H9 (cell line): ENCODE results near the gene MYEF2. TPM values are rescaled to one million over a fixed set of nuclear protein-coding genes. Genes with fewer than 3 reads are reported as not detected.

ENCODE experiments used
- DNase-seq: peaks from one replicate; pipeline ENCODE4 v3.0.0-alpha.2; 2017
- H2AFZ ChIP-seq: one replicate; pipeline ENCODE4 v1.6.1; 2013; ENCODE audit warnings: mild to moderate bottlenecking, low read length, control low read depth, moderate library complexity
- H2AK5ac ChIP-seq: 2 replicates; pipeline ENCODE4 v1.6.1; 2013; ENCODE audit warnings: low read length, control low read depth, mixed read lengths; ENCODE audit not compliant: insufficient read length
- H2BK120ac ChIP-seq: one replicate; pipeline ENCODE4 v1.6.1; 2013; ENCODE audit warnings: low read depth, mild to moderate bottlenecking, low read length, control low read depth, inconsistent platforms; ENCODE audit not compliant: poor library complexity, severe bottlenecking
- H2BK12ac ChIP-seq: 2 replicates; pipeline ENCODE4 v1.6.1; 2013; ENCODE audit warnings: low read length, control low read depth, mixed read lengths, low read depth; ENCODE audit not compliant: insufficient read length
- H2BK15ac ChIP-seq: 2 replicates; pipeline ENCODE4 v1.6.1; 2013; ENCODE audit warnings: low read depth, low read length, control low read depth
- H2BK20ac ChIP-seq: one replicate; pipeline ENCODE4 v1.6.1; 2013; ENCODE audit warnings: low read depth, mild to moderate bottlenecking, low read length, control low read depth, inconsistent platforms; ENCODE audit not compliant: poor library complexity, severe bottlenecking
- H2BK5ac ChIP-seq: 2 replicates; pipeline ENCODE4 v1.6.1; 2013; ENCODE audit warnings: low read length, control low read depth, mixed read lengths; ENCODE audit not compliant: insufficient read length
- H3K14ac ChIP-seq: 2 replicates; pipeline ENCODE4 v1.6.1; 2013; ENCODE audit warnings: low read length, control low read depth; ENCODE audit not compliant: insufficient read depth
- H3K18ac ChIP-seq: 2 replicates; pipeline ENCODE4 v1.6.1; 2013; ENCODE audit warnings: low read depth, mild to moderate bottlenecking, mixed read lengths, low read length, control low read depth; ENCODE audit not compliant: insufficient read length
- H3K23ac ChIP-seq: 2 replicates; pipeline ENCODE4 v1.6.1; 2013; ENCODE audit warnings: low read length, control low read depth, mixed read lengths, low read depth; ENCODE audit not compliant: insufficient read length
- H3K23me2 ChIP-seq: 2 replicates; pipeline ENCODE4 v1.6.1; 2013; ENCODE audit warnings: low read depth, mild to moderate bottlenecking, mixed read lengths, low read length, control low read depth; ENCODE audit not compliant: insufficient read length, poor library complexity, severe bottlenecking
- H3K27ac ChIP-seq: 2 replicates; pipeline ENCODE4 v1.5.1; 2013; ENCODE audit warnings: low read length, control low read depth, mixed read lengths, low read depth; ENCODE audit not compliant: insufficient read length
- H3K27me3 ChIP-seq: 2 replicates; pipeline ENCODE4 v1.6.1; 2013; ENCODE audit warnings: low read length, control low read depth, inconsistent platforms; ENCODE audit not compliant: insufficient read depth
- H3K4ac ChIP-seq: 2 replicates; pipeline ENCODE4 v1.6.1; 2013; ENCODE audit warnings: low read depth, mild to moderate bottlenecking, control low read depth, inconsistent platforms, low read length, moderate library complexity
- H3K4me1 ChIP-seq: 2 replicates; pipeline ENCODE4 v1.6.1; 2013; ENCODE audit warnings: low read length, control low read depth, inconsistent platforms; ENCODE audit not compliant: insufficient read depth
- H3K4me2 ChIP-seq: 2 replicates; pipeline ENCODE4 v1.6.1; 2013; ENCODE audit warnings: low read length, control low read depth, mixed read lengths; ENCODE audit not compliant: insufficient read length, insufficient read depth
- H3K56ac ChIP-seq: 2 replicates; pipeline ENCODE4 v1.6.1; 2013; ENCODE audit warnings: low read depth, mild to moderate bottlenecking, mixed read lengths, low read length, control low read depth; ENCODE audit not compliant: insufficient read length
- H3K79me1 ChIP-seq: 2 replicates; pipeline ENCODE4 v1.6.1; 2013; ENCODE audit warnings: low read depth, mild to moderate bottlenecking, moderate library complexity, low read length, control low read depth, inconsistent platforms; ENCODE audit not compliant: insufficient read depth, poor library complexity, severe bottlenecking
- H3K79me2 ChIP-seq: 2 replicates; pipeline ENCODE4 v1.6.1; 2013; ENCODE audit warnings: low read length, control low read depth, inconsistent platforms; ENCODE audit not compliant: insufficient read depth
- H3K9ac ChIP-seq: 2 replicates; pipeline ENCODE4 v1.6.1; 2013; ENCODE audit warnings: low read length, control low read depth, mixed read lengths; ENCODE audit not compliant: insufficient read length; ENCODE audit errors: extremely low read depth
- H3K9me3 ChIP-seq: one replicate; pipeline ENCODE4 v1.6.1; 2013; ENCODE audit warnings: low read depth, low read length, inconsistent platforms; ENCODE audit not compliant: control insufficient read depth
- H3T11ph ChIP-seq: one replicate; pipeline ENCODE4 v1.6.1; 2013; ENCODE audit warnings: mild to moderate bottlenecking, low read length, control low read depth, inconsistent platforms
- H4K20me1 ChIP-seq: one replicate; pipeline ENCODE4 v1.6.1; 2013; ENCODE audit not compliant: control insufficient read depth, insufficient read length, insufficient read depth
- H4K5ac ChIP-seq: 2 replicates; pipeline ENCODE4 v1.6.1; 2013; ENCODE audit warnings: low read depth, mild to moderate bottlenecking, mixed read lengths, low read length, control low read depth; ENCODE audit not compliant: insufficient read length
- H4K8ac ChIP-seq: replicated peaks from 2 replicates; pipeline ENCODE4 v1.6.1; 2013; ENCODE audit warnings: low read length, control low read depth, mixed read lengths, low read depth; ENCODE audit not compliant: insufficient read length
- H4K91ac ChIP-seq: 2 replicates; pipeline ENCODE4 v1.6.1; 2013; ENCODE audit warnings: low read depth, mild to moderate bottlenecking, moderate library complexity, mixed read lengths, low read length, control low read depth; ENCODE audit not compliant: insufficient read length
- H3K27ac Mint-ChIP-seq, 3 experiments: 2 replicates in 2 of 3; 3 replicates in 1 of 3; pipeline ENCODE4 v1.8.0; 2020 to 2021; ENCODE audit warnings: mixed read lengths in 3 of 3, mild to moderate bottlenecking in 1 of 3, moderate library complexity in 1 of 3
- H3K27me3 Mint-ChIP-seq: 2 replicates; pipeline ENCODE4 v1.8.0; 2021; ENCODE audit warnings: low read depth, mild to moderate bottlenecking, moderate library complexity, mixed read lengths
- H3K36me3 Mint-ChIP-seq, 3 experiments: 2 replicates in 2 of 3; 3 replicates in 1 of 3; pipeline ENCODE4 v1.8.0; 2020 to 2021; ENCODE audit warnings: low read depth in 3 of 3, mixed read lengths in 3 of 3; ENCODE audit not compliant: insufficient read depth in 1 of 3
- H3K4me1 Mint-ChIP-seq, 2 experiments: 2 replicates each; pipeline ENCODE4 v1.8.0; 2020; ENCODE audit warnings: mixed read lengths in 2 of 2
- H3K4me3 Mint-ChIP-seq, 2 experiments: 2 replicates in 1 of 2; 3 replicates in 1 of 2; pipeline ENCODE4 v1.8.0; 2020 to 2021; ENCODE audit warnings: mild to moderate bottlenecking in 2 of 2, mixed read lengths in 2 of 2, moderate library complexity in 1 of 2
- H3K9me3 Mint-ChIP-seq, 2 experiments: 2 replicates in 1 of 2; 3 replicates in 1 of 2; pipeline ENCODE4 v1.8.0; 2020; ENCODE audit warnings: mild to moderate bottlenecking in 2 of 2, mixed read lengths in 2 of 2, moderate library complexity in 1 of 2
- CTCF ChIP-seq: fragments of 200-600 bp; sonication (generic); conservative IDR thresholded peaks from 3 replicates; pipeline ENCODE4 v1.8.0; 2021; ENCODE audit warnings: antibody characterized with exemption, mild to moderate bottlenecking
- WGBS: extraction: QIAGEN DNeasy Blood & Tissue Kit; methylation state at CpG from one replicate; pipeline ENCODE4 v1.1.7; 2013; ENCODE audit warnings: missing lambda C conversion rate, low lambda C conversion rate, mixed read lengths; ENCODE audit not compliant: insufficient read length; ENCODE audit errors: extremely low coverage; 5-methylcytosine and 5-hydroxymethylcytosine counted together
- total RNA-seq: library from RNA; stranded (reverse); gene quantifications from 2 replicates; pipeline ENCODE4 v1.2.1, GENCODE V29; 2021

MYEF2 gene
- total RNA-seq, 1 experiment from 2014 or later, result 85.2 TPM

- no peak overlapping the region for H3K56ac ChIP-seq
- no peak overlapping the region for H2BK12ac ChIP-seq
- no peak overlapping the region for H3K4me2 ChIP-seq
- H4K20me1 ChIP-seq, result no peaks in the 10 kb centered on the region
- H4K5ac ChIP-seq, result no peak overlapping the region
- no peak overlapping the region for H2BK15ac ChIP-seq
- Mint-ChIP-seq H3K27me3 (no peaks in the 10 kb centered on the region), H3K36me3 (no peaks in the 10 kb centered on the region), H3K4me1 (peaks cover 5 to 13% of the 10 kb centered on the region in 2 experiments), H3K9me3 (no peaks in the 10 kb centered on the region), H3K27ac (no peak overlapping the region; a peak in 1 of 7 replicates), H3K4me3 (no peak overlapping the region)
- H3K27ac ChIP-seq, result no peak overlapping the region
- no peaks in the 10 kb centered on the region for H3K27me3 ChIP-seq
- no peaks in the 10 kb centered on the region; the same call in 1 of the 2 replicates for H3K4me1 ChIP-seq
- H3K23me2 ChIP-seq, result no peaks in the 10 kb centered on the region
- WGBS, result no CpG with 5 or more reads among the region's 5 CpGs
- no peak overlapping the region for H2BK120ac ChIP-seq
- H3K9ac ChIP-seq, result no peak overlapping the region
- H3K4ac ChIP-seq, result no peak overlapping the region
- H2AK5ac ChIP-seq, result no peak overlapping the region
- no peak overlapping the region for H2BK5ac ChIP-seq
- no peaks in the 10 kb centered on the region for H3K79me2 ChIP-seq
- H3K23ac ChIP-seq, result no peak overlapping the region
- no peaks in the 10 kb centered on the region for H3K9me3 ChIP-seq
- no peak overlapping the region for H2BK20ac ChIP-seq
- no peak overlapping the region for H4K8ac ChIP-seq
- peak; percentile 64 for DNase-seq
- no peak overlapping the region for H3K14ac ChIP-seq
- no peak overlapping the region for H3T11ph ChIP-seq
- H3K79me1 ChIP-seq, result no peaks in the 10 kb centered on the region
- TF ChIP-seq CTCF, result peak; percentile 52
- no peak overlapping the region for H4K91ac ChIP-seq
- no peak overlapping the region for H3K18ac ChIP-seq
- H2AFZ ChIP-seq, result no peak overlapping the region
Observed at GRCh38 chr15:48109856-48110531, 68.1 kb downstream of the MYEF2 start.
